ENCODE results near the gene TEKTIP1. TPM values are rescaled to one million over a fixed set of nuclear protein-coding genes. Genes with fewer than 3 reads are reported as not detected.
A peak's percentile ranks its signal among the peaks of the same experiment; 100 is the strongest.

Gene TEKTIP1
- total RNA-seq, 1 donor from 2014 or later: 0.73 TPM

- Mint-ChIP-seq H3K4me1 (ENCODE audit: unreplicated experiment) (peaks cover 15% of the 10 kb centered on the region), H3K36me3 (ENCODE audit: unreplicated experiment) (peaks cover 8% of the 10 kb centered on the region), H3K4me3 (ENCODE audit: unreplicated experiment) (peak overlapping the region; percentile 87), H3K9me3 (ENCODE audit: unreplicated experiment) (no peaks in the 10 kb centered on the region), H3K27ac (ENCODE audit: unreplicated experiment) (peak overlapping the region; percentile 96), H3K27me3 (ENCODE audit: unreplicated experiment) (no peaks in the 10 kb centered on the region)
- TF ChIP-seq CTCF (IDR thresholded peaks at IDR 0.05): no peak
- no peak for DNase-seq (ENCODE audit: extremely low spot score, unreplicated experiment)
Measured at GRCh38 chr19:3499738-3500428, 39.1 kb upstream of the TEKTIP1 start.

- peaks cover 17% of the 10 kb centered on the region for H3K4me1 Mint-ChIP-seq (ENCODE audit: unreplicated experiment)
- peak; percentile 98 for DNase-seq (ENCODE audit: extremely low spot score, unreplicated experiment)
- peaks cover 5% of the 10 kb centered on the region for H3K36me3 Mint-ChIP-seq (ENCODE audit: unreplicated experiment)
- H3K27me3 Mint-ChIP-seq (ENCODE audit: unreplicated experiment): no peaks in the 10 kb centered on the region
- peak within 1 kb of the TSS; percentile 87 for H3K4me3 Mint-ChIP-seq (ENCODE audit: unreplicated experiment)
- TF ChIP-seq CTCF (IDR thresholded peaks at IDR 0.05): no peak
- H3K27ac Mint-ChIP-seq (ENCODE audit: unreplicated experiment): peak within 1 kb of the TSS; percentile 96
- no peaks in the 10 kb centered on the region for H3K9me3 Mint-ChIP-seq (ENCODE audit: unreplicated experiment)
Measured at GRCh38 chr19:3500429-3501101, 38.4 kb upstream of the TEKTIP1 start, which contains the start of gene DOHH. DOHH (minus strand) TSS chr19:3500674; CDS start chr19:3496814, 3,860 bp downstream.

- no peaks in the 10 kb centered on the region for H3K9me3 Mint-ChIP-seq (ENCODE audit: unreplicated experiment)
- DNase-seq (ENCODE audit: extremely low spot score, unreplicated experiment): no peak
- peaks cover 20% of the 10 kb centered on the region for H3K4me1 Mint-ChIP-seq (ENCODE audit: unreplicated experiment)
- no peak overlapping the region for H3K4me3 Mint-ChIP-seq (ENCODE audit: unreplicated experiment)
- no peaks in the 10 kb centered on the region for H3K27me3 Mint-ChIP-seq (ENCODE audit: unreplicated experiment)
- no peak overlapping the region for H3K27ac Mint-ChIP-seq (ENCODE audit: unreplicated experiment)
- H3K36me3 Mint-ChIP-seq (ENCODE audit: unreplicated experiment): peaks cover 5% of the 10 kb centered on the region
- TF ChIP-seq CTCF (IDR thresholded peaks at IDR 0.05): no peak
Measured at GRCh38 chr19:3501780-3502179, 37.2 kb upstream of the TEKTIP1 start.

- Mint-ChIP-seq H3K9me3 (ENCODE audit: unreplicated experiment) (no peaks in the 10 kb centered on the region), H3K4me1 (ENCODE audit: unreplicated experiment) (peaks cover 31% of the 10 kb centered on the region)
- DNase-seq (ENCODE audit: extremely low spot score, unreplicated experiment): no peak
Measured at GRCh38 chr19:3503036-3503572, 35.9 kb upstream of the TEKTIP1 start.

More at GRCh38 chr19:3503036-3503572, 35.9 kb upstream of the TEKTIP1 start:
- H3K36me3 Mint-ChIP-seq (ENCODE audit: unreplicated experiment): no peaks in the 10 kb centered on the region
- H3K27ac Mint-ChIP-seq (ENCODE audit: unreplicated experiment): no peak overlapping the region
- H3K4me3 Mint-ChIP-seq (ENCODE audit: unreplicated experiment): no peak overlapping the region
- TF ChIP-seq CTCF (IDR thresholded peaks at IDR 0.05): no peak
- no peaks in the 10 kb centered on the region for H3K27me3 Mint-ChIP-seq (ENCODE audit: unreplicated experiment)

Measured in osteocyte (in vitro differentiated cells).